Smooth muscle cell (in vitro differentiated cells): ENCODE data around the gene ZNF512B. TPM values are rescaled to one million over a fixed set of nuclear protein-coding genes. Genes with fewer than 3 reads are reported as not detected.

Source experiments
- DNase-seq: peaks from one replicate; lab custom pipeline; 2025; ENCODE audit not compliant: unreplicated experiment; lab: John Stamatoyannopoulos, UW
- H2AFZ ChIP-seq: fragments of 200-600 bp; sonication (generic); 2 replicates; pipeline ENCODE4 v1.6.0; 2016; ENCODE audit warnings: antibody characterized with exemption, low read depth, mild to moderate bottlenecking
- H3F3A ChIP-seq: fragments of 200-600 bp; sonication (generic); 2 replicates; pipeline ENCODE4 v1.6.0; 2017; ENCODE audit warnings: antibody characterized with exemption, low read depth
- H3K27ac ChIP-seq: fragments of 200-600 bp; sonication (generic); 2 replicates; pipeline ENCODE4 v1.5.1; 2016; ENCODE audit warnings: low read depth, mild to moderate bottlenecking
- H3K27me3 ChIP-seq: fragments of 200-600 bp; sonication (generic); 2 replicates; pipeline ENCODE4 v1.6.1; 2016; ENCODE audit warnings: low read depth, mild to moderate bottlenecking
- H3K36me3 ChIP-seq: fragments of 200-600 bp; sonication (generic); 2 replicates; pipeline ENCODE4 v1.5.1; 2016; ENCODE audit warnings: low read depth
- H3K4me1 ChIP-seq: fragments of 200-600 bp; sonication (generic); 2 replicates; pipeline ENCODE4 v1.5.1; 2016; ENCODE audit warnings: low read depth
- H3K4me2 ChIP-seq: fragments of 200-600 bp; sonication (generic); 2 replicates; pipeline ENCODE4 v1.6.0; 2016; ENCODE audit warnings: mild to moderate bottlenecking
- H3K4me3 ChIP-seq: fragments of 200-600 bp; sonication (generic); 2 replicates; pipeline ENCODE4 v1.5.1; 2016; ENCODE audit warnings: mild to moderate bottlenecking
- H3K79me2 ChIP-seq: fragments of 200-600 bp; sonication (generic); 2 replicates; pipeline ENCODE4 v1.6.0; 2016; ENCODE audit warnings: low read depth, mild to moderate bottlenecking
- H3K9ac ChIP-seq: fragments of 200-600 bp; sonication (generic); 2 replicates; pipeline ENCODE4 v1.6.0; 2016; ENCODE audit warnings: low read depth
- H3K9me3 ChIP-seq: fragments of 200-600 bp; sonication (generic); replicated peaks from 2 replicates; pipeline ENCODE4 v1.5.1; 2016; ENCODE audit warnings: low read depth
- H4K20me1 ChIP-seq: fragments of 200-600 bp; sonication (generic); 2 replicates; pipeline ENCODE4 v1.6.0; 2016; ENCODE audit warnings: low read depth
- CTCF ChIP-seq: fragments of 200-600 bp; sonication (generic); IDR thresholded peaks from 2 replicates; pipeline ENCODE4 v1.5.1; 2017; ENCODE audit warnings: borderline replicate concordance, mild to moderate bottlenecking, antibody characterized with exemption; ENCODE audit not compliant: insufficient read depth, poor library complexity, severe bottlenecking
- WGBS: methylation state at CpG from one replicate; pipeline ENCODE4 v1.1.7; 2016; ENCODE audit warnings: low lambda C conversion rate; 5-methylcytosine and 5-hydroxymethylcytosine counted together
- polyA plus RNA-seq: library from polyadenylated mRNA; unstranded; fragments of >200 nt; fragmentation: Nextera tagmentation; extraction: Ambion mirVana; gene quantifications from 2 replicates; pipeline ENCODE4 v1.2.1, GENCODE V29; 2016
- total RNA-seq: library from RNA; depleted of rRNA; stranded (reverse); fragments of >200 nt; gene quantifications from 2 replicates; pipeline ENCODE4 v1.2.3, GENCODE V29; 2014

ZNF512B gene
- total and polyA plus RNA-seq, 2 experiments from 2014 or later: 4.6 to 5.6 TPM

DNA sequence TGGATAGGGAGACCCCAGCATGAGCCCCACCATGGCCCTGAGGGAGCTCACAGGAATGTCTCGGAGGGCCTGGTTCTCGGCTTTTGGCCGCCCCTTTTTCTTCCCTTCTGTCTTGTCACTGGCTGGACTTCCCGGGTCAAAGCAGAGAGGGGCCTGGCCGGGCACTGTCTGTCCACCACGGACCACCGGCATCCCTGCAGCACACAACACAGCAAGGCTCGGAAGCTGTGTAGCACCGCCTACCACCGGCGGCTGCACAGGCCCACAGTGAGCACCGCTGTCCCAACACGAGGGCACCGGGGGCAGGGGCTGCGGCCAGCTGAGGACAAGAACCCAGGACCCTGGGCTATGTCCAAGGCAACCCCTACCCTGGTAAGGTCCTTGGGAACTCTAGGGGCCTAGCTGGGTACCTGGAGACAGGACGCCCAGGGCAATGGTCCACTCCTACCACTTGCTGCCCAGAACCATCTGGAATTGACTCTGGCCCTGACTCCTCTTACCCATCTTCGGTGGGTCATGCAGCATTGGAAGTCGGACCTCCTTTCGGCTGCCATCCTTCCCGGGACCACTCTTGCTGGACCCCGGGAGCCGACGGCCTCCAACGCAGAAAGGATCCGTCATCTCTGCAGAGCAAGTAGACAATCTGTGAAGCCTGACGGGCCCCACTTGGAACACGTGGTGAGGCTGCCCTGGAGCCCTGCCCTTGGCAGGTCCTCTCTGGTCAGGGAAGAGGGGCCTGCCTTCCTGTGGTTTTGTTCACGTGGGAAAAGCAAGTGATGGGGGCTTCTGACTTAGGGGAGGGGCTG, 2.2 kb downstream of the ZNF512B start:
- Histone ChIP-seq H3F3A (no peaks in the 10 kb centered on the region), H3K9ac (no peak overlapping the region)

DNA sequence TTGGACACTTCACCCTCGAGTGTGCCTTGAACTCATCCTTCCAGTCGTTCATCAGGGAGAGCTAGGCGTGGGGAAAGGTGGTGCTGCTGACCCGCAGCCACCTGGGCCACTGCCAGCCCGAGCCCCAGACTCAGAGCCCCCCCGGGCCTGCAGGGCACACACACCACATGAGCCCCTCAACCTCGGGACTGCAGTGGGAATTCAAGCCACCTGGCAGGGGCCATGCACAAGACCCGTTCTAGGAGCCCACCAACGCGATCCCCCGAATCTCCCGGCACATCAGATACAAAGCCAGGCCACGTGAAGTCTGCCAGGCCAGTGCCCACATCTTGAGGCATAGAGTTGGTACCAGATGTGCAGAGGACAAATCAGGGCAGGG, 2.8 kb downstream of the ZNF512B start:
- H3K36me3 ChIP-seq: no peaks in the 10 kb centered on the region
- TF ChIP-seq CTCF: no peak

More for the DNA sequence above, 2.2 kb downstream of the ZNF512B start:
- H3K27me3 ChIP-seq: no peaks in the 10 kb centered on the region
- peaks cover 3% of the 10 kb centered on the region for H3K79me2 ChIP-seq
- 95% methylated on average over 28 of the region's 28 CpGs for whole genome bisulfite sequencing
- DNase-seq: no peak
- H2AFZ ChIP-seq: no peak overlapping the region
- H3K4me1 ChIP-seq: peaks cover 12% of the 10 kb centered on the region
- H3K36me3 ChIP-seq: no peaks in the 10 kb centered on the region
- H3K27ac ChIP-seq: no peak overlapping the region
- TF ChIP-seq CTCF: no peak
- no peaks in the 10 kb centered on the region for H4K20me1 ChIP-seq
- no peak overlapping the region for H3K4me2 ChIP-seq
- no peaks in the 10 kb centered on the region for H3K9me3 ChIP-seq
- no peak overlapping the region for H3K4me3 ChIP-seq

GRCh38 chr20:63966172-63966943, 3.4 kb downstream of the ZNF512B start:
- Histone ChIP-seq H4K20me1 (no peaks in the 10 kb centered on the region), H3K79me2 (peaks cover 3% of the 10 kb centered on the region), H3F3A (no peaks in the 10 kb centered on the region), H3K27me3 (no peaks in the 10 kb centered on the region), H3K27ac (no peak overlapping the region), H2AFZ (no peak overlapping the region), H3K9me3 (no peaks in the 10 kb centered on the region), H3K4me1 (peaks cover 12% of the 10 kb centered on the region), H3K9ac (no peak overlapping the region), H3K4me3 (no peak overlapping the region), H3K4me2 (no peak overlapping the region), H3K36me3 (no peaks in the 10 kb centered on the region)
- 96% methylated on average over 23 of the region's 27 CpGs for WGBS
- TF ChIP-seq CTCF: no peak
- DNase-seq: no peak

More for the DNA sequence above, 2.8 kb downstream of the ZNF512B start:
- Histone ChIP-seq H3K4me2 (no peak overlapping the region), H3K27ac (no peak overlapping the region), H3K9me3 (no peaks in the 10 kb centered on the region), H3K27me3 (no peaks in the 10 kb centered on the region), H3F3A (no peaks in the 10 kb centered on the region), H2AFZ (no peak overlapping the region), H3K4me1 (peaks cover 12% of the 10 kb centered on the region), H3K79me2 (peaks cover 3% of the 10 kb centered on the region), H4K20me1 (no peaks in the 10 kb centered on the region), H3K9ac (no peak overlapping the region), H3K4me3 (no peak overlapping the region)
- 97% methylated on average over 13 of the region's 13 CpGs for WGBS
- no peak for DNase-seq
